Neural progenitor cell (in vitro differentiated cells): Measurements from ENCODE around the gene ZNF652.

Experiments
- CTCF ChIP-seq: fragments of 200-600 bp; sonication (generic); IDR thresholded peaks from 2 replicates; pipeline ENCODE4 v1.5.1; 2017; ENCODE audit warnings: antibody characterized with exemption, mild to moderate bottlenecking
- EZH2 ChIP-seq: fragments of 200-600 bp; sonication (generic); IDR thresholded peaks from 2 replicates; pipeline ENCODE4 v1.6.1; 2017; ENCODE audit warnings: antibody characterized with exemption, mild to moderate bottlenecking, moderate library complexity

- TF ChIP-seq EZH2 (no peak), CTCF (no peak)
Measured at GRCh38 chr17:49399995-49400394, 37.9 kb upstream of the ZNF652 start.
